Measurements from ENCODE around the gene AP2A2.

- TF ChIP-seq POLR2AphosphoS5 (IDR thresholded peaks at IDR 0.05; ENCODE audit: borderline replicate concordance, low read depth, low read length) (no peak), EZH2 (IDR thresholded peaks at IDR 0.05) (no peak)
Observed at GRCh38 chr11:1039481-1040427, 114.1 kb downstream of the AP2A2 start.

All from SK-N-MC (cell line).